HEK293 (cell line): ENCODE measurements around the gene SNX8.

Source experiments
- AEBP2 ChIP-seq: fragments of 450-650 bp; formaldehyde crosslinking; IDR thresholded peaks from 2 replicates; pipeline ENCODE4 v1.5.1; 2016; ENCODE audit warnings: missing biosample characterization, missing genetic modification characterization, borderline replicate concordance
- GLI4 ChIP-seq: fragments of 450-650 bp; formaldehyde crosslinking; IDR thresholded peaks from 2 replicates; pipeline ENCODE4 v1.5.1; 2016; ENCODE audit warnings: missing biosample characterization, missing genetic modification characterization
- GLIS2 ChIP-seq: fragments of 450-650 bp; formaldehyde crosslinking; IDR thresholded peaks from 2 replicates; pipeline ENCODE4 v1.5.1; 2016; ENCODE audit warnings: missing biosample characterization, missing genetic modification characterization
- HIC1 ChIP-seq: fragments of 450-650 bp; formaldehyde crosslinking; IDR thresholded peaks from 2 replicates; pipeline ENCODE4 v1.5.1; 2016; ENCODE audit warnings: missing biosample characterization, missing genetic modification characterization
- HOXC10 ChIP-seq: sonication (generic); formaldehyde crosslinking; IDR thresholded peaks from 2 replicates; pipeline ENCODE4 v1.8.1; 2023; ENCODE audit warnings: mild to moderate bottlenecking, missing genetic modification reagents
- HOXD13 ChIP-seq: sonication (generic); formaldehyde crosslinking; IDR thresholded peaks from 2 replicates; pipeline ENCODE4 v1.8.0; 2022; ENCODE audit warnings: missing genetic modification reagents, borderline replicate concordance
- KLF7 ChIP-seq: fragments of 450-650 bp; formaldehyde crosslinking; IDR thresholded peaks from 2 replicates; pipeline ENCODE4 v1.5.1; 2016; ENCODE audit warnings: missing biosample characterization, missing genetic modification characterization, borderline replicate concordance
- OVOL3 ChIP-seq: fragments of 450-650 bp; formaldehyde crosslinking; IDR thresholded peaks from 2 replicates; pipeline ENCODE4 v1.5.1; 2016; ENCODE audit warnings: missing biosample characterization, missing genetic modification characterization
- SCRT2 ChIP-seq: fragments of 450-650 bp; formaldehyde crosslinking; IDR thresholded peaks from 2 replicates; pipeline ENCODE4 v1.5.1; 2016; ENCODE audit warnings: missing biosample characterization, missing genetic modification characterization
- WT1 ChIP-seq: fragments of 450-650 bp; formaldehyde crosslinking; IDR thresholded peaks from 2 replicates; pipeline ENCODE4 v1.5.1; 2016; ENCODE audit warnings: missing biosample characterization, missing genetic modification characterization
- ZBTB49 ChIP-seq: fragments of 450-650 bp; formaldehyde crosslinking; IDR thresholded peaks from 2 replicates; pipeline ENCODE4 v1.5.1; 2016; ENCODE audit warnings: missing biosample characterization, missing genetic modification characterization, low read depth
- ZEB2 ChIP-seq: fragments of 450-650 bp; formaldehyde crosslinking; IDR thresholded peaks from 2 replicates; pipeline ENCODE4 v1.5.1; 2016; ENCODE audit warnings: missing biosample characterization, missing genetic modification characterization
- ZIC2 ChIP-seq: fragments of 450-650 bp; formaldehyde crosslinking; IDR thresholded peaks from 2 replicates; pipeline ENCODE4 v1.5.1; 2016; ENCODE audit warnings: missing biosample characterization, missing genetic modification characterization
- ZNF133 ChIP-seq: fragments of 450-650 bp; formaldehyde crosslinking; IDR thresholded peaks from 2 replicates; pipeline ENCODE4 v1.5.1; 2016; ENCODE audit warnings: missing biosample characterization, missing genetic modification characterization
- ZNF148 ChIP-seq: fragments of 450-650 bp; formaldehyde crosslinking; IDR thresholded peaks from 2 replicates; pipeline ENCODE4 v1.5.0; 2017; ENCODE audit warnings: missing biosample characterization, missing genetic modification characterization, borderline replicate concordance
- ZNF202 ChIP-seq: fragments of 450-650 bp; formaldehyde crosslinking; IDR thresholded peaks from 2 replicates; pipeline ENCODE4 v1.5.1; 2016; ENCODE audit warnings: missing biosample characterization, missing genetic modification characterization, borderline replicate concordance
- ZNF223 ChIP-seq: fragments of 450-650 bp; formaldehyde crosslinking; IDR thresholded peaks from 2 replicates; pipeline ENCODE4 v1.5.1; 2016; ENCODE audit warnings: missing biosample characterization, missing genetic modification characterization
- ZNF398 ChIP-seq: fragments of 450-650 bp; formaldehyde crosslinking; IDR thresholded peaks from 2 replicates; pipeline ENCODE4 v1.5.1; 2017; ENCODE audit warnings: missing biosample characterization, missing genetic modification characterization
- ZNF426 ChIP-seq: fragments of 450-650 bp; formaldehyde crosslinking; IDR thresholded peaks from 2 replicates; pipeline ENCODE4 v1.5.1; 2017; ENCODE audit warnings: missing biosample characterization, missing genetic modification characterization, mild to moderate bottlenecking, inconsistent platforms, moderate library complexity
- ZNF521 ChIP-seq: fragments of 450-650 bp; formaldehyde crosslinking; IDR thresholded peaks from 2 replicates; pipeline ENCODE4 v1.5.1; 2017; ENCODE audit warnings: missing biosample characterization, mild to moderate bottlenecking, missing genetic modification characterization
- ZNF529 ChIP-seq: fragments of 450-650 bp; formaldehyde crosslinking; IDR thresholded peaks from 2 replicates; pipeline ENCODE4 v1.5.1; 2017; ENCODE audit warnings: missing genetic modification characterization, missing biosample characterization; ENCODE audit not compliant: insufficient replicate concordance
- ZNF571 ChIP-seq: fragments of 450-650 bp; formaldehyde crosslinking; IDR thresholded peaks from 2 replicates; pipeline ENCODE4 v1.5.0; 2017; ENCODE audit warnings: missing biosample characterization, missing genetic modification characterization
- ZNF626 ChIP-seq: fragments of 450-650 bp; sonication (Bioruptor Pico); formaldehyde crosslinking; IDR thresholded peaks from 2 replicates; pipeline ENCODE4 v1.5.1; 2018; ENCODE audit warnings: missing biosample characterization, missing genetic modification characterization, inconsistent platforms
- ZNF629 ChIP-seq: fragments of 450-650 bp; formaldehyde crosslinking; IDR thresholded peaks from 2 replicates; pipeline ENCODE4 v1.5.1; 2017; ENCODE audit warnings: missing biosample characterization, missing genetic modification characterization
- ZNF704 ChIP-seq: fragments of 450-650 bp; formaldehyde crosslinking; IDR thresholded peaks from 2 replicates; pipeline ENCODE4 v1.5.1; 2016; ENCODE audit warnings: missing biosample characterization, missing genetic modification characterization
- ZNF768 ChIP-seq: fragments of 450-650 bp; formaldehyde crosslinking; IDR thresholded peaks from 2 replicates; pipeline ENCODE4 v1.5.1; 2018; ENCODE audit warnings: missing biosample characterization, mild to moderate bottlenecking, missing genetic modification characterization
- TF ChIP-seq, protein P1 (sequence below): fragments of 450-650 bp; formaldehyde crosslinking; IDR thresholded peaks from 2 replicates; pipeline ENCODE4 v1.5.1; 2016; ENCODE audit warnings: missing biosample characterization, missing genetic modification characterization

Gene SNX8

DNA sequence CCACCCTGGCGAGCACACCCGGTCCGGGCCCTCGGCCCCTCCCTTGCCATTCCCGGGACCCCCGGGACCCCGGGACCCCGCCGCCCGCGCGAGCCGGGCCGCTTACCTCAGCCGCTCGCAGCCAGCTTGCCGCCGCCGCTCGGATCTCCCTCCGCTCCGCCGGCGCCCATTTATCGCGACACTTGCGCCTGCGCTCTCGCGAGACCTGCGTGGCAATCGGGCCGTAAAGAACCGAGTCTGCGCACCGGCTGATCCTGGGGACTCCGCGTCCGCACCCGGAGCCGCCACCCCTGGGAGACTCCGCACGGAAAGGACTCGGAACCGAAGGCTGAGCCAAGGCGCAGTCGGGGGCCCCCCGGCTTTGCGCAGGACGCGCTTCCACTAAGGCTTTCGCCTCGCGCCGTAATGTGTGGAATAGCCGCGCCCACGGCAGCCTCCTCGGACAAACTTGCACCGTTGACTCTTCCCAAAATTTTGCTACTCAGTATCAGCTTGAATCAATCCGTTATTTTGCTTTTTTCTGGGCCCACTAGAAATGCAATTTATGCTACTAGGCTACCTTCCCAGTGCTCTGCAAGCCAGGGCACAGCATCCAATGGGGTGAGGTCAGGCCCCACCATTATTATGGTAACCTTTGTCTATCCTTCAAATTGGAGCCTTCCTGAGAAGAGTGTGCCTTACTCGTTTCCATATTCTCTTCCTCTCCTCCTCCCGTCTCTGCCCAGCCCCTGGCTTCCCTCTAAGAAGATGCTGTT, 81.3 kb downstream of the SNX8 start, which contains the start of gene MAD1L1 (continued):
- no peak for TF ChIP-seq ZNF133 (tag by site-specific recombination)
- no peak for TF ChIP-seq HOXC10 (CRISPR knock-in tag)
- no peak for TF ChIP-seq ZBTB49
- TF ChIP-seq ZNF148 = no peak
- TF ChIP-seq, protein P1, sequence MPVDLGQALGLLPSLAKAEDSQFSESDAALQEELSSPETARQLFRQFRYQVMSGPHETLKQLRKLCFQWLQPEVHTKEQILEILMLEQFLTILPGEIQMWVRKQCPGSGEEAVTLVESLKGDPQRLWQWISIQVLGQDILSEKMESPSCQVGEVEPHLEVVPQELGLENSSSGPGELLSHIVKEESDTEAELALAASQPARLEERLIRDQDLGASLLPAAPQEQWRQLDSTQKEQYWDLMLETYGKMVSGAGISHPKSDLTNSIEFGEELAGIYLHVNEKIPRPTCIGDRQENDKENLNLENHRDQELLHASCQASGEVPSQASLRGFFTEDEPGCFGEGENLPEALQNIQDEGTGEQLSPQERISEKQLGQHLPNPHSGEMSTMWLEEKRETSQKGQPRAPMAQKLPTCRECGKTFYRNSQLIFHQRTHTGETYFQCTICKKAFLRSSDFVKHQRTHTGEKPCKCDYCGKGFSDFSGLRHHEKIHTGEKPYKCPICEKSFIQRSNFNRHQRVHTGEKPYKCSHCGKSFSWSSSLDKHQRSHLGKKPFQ (tag by site-specific recombination) = no peak
- peak; percentile 69; the same call in 1 of the 2 replicates for TF ChIP-seq ZNF629 (tag by site-specific recombination)
- TF ChIP-seq ZNF223 (tag by site-specific recombination) = no peak
- TF ChIP-seq ZNF398 (tag by site-specific recombination) = no peak
- TF ChIP-seq AEBP2 (tag by site-specific recombination) = no peak
- no peak for TF ChIP-seq ZNF202 (tag by site-specific recombination)
- no peak for TF ChIP-seq ZNF426
- TF ChIP-seq ZEB2 (tag by site-specific recombination) = peak; percentile 68
- TF ChIP-seq KLF7 (tag by site-specific recombination) = no peak
- no peak for TF ChIP-seq ZNF521 (tag by site-specific recombination)
- TF ChIP-seq OVOL3 (tag by site-specific recombination) = no peak
- TF ChIP-seq ZNF529 (tag by site-specific recombination) = no peak
- TF ChIP-seq ZNF626 (tag by site-specific recombination) = no peak
- TF ChIP-seq ZNF704 = no peak
- TF ChIP-seq ZNF768 = no peak
- no peak for TF ChIP-seq SCRT2
- TF ChIP-seq HIC1 (tag by site-specific recombination) = no peak
- no peak for TF ChIP-seq GLI4 (tag by site-specific recombination)
- peak; percentile 57; the same call in 1 of the 2 replicates for TF ChIP-seq ZIC2 (tag by site-specific recombination)
- TF ChIP-seq GLIS2 (tag by site-specific recombination) = peak; percentile 99
- no peak for TF ChIP-seq WT1 (tag by site-specific recombination)
- TF ChIP-seq ZNF571 (tag by site-specific recombination) = no peak
- no peak for TF ChIP-seq HOXD13 (CRISPR knock-in tag)
